Right lobe of liver (tissue), 6 donors: ENCODE results near the gene IGF2R. TPM values are rescaled to one million over a fixed set of nuclear protein-coding genes. Genes with fewer than 3 reads are reported as not detected.
"Not testable (repeated sequence)": the region's sequence is repeated elsewhere in the genome, so short reads cannot be mapped to it uniquely, and the experiment has no call there.

Source experiments
- ATAC-seq, 4 donors: fragments of 200-7000 bp; cut with Tn5 transposase; one replicate each; pipeline ENCODE4 v1.9.1; 2020; ENCODE audit warnings: mild to moderate bottlenecking in 4 of 4, moderate library complexity in 4 of 4
- DNase-seq, 3 donors: peaks; one replicate each; pipeline ENCODE4 v3.0.0-alpha.2; 2020
- H3K27ac ChIP-seq, 3 donors: fragments of 200-600 bp; one replicate each; pipeline ENCODE4 v1.8.0; 2022
- H3K27me3 ChIP-seq, 2 donors: fragments of 200-600 bp; one replicate each; pipeline ENCODE4 v1.8.0; 2022
- H3K36me3 ChIP-seq, 4 donors: fragments of 200-600 bp; sonication (generic) in 1 of 4; one replicate each; pipeline versions ENCODE4 v1.5.1 to v1.8.0; 2017 to 2022; ENCODE audit warnings: control low read depth in 1 of 4
- H3K4me1 ChIP-seq, 4 donors: fragments of 200-600 bp; sonication (generic) in 1 of 4; one replicate each; pipeline versions ENCODE4 v1.5.1 to v1.8.0; 2017 to 2022; ENCODE audit warnings: control low read depth in 1 of 4
- H3K4me3 ChIP-seq, 3 donors: fragments of 200-600 bp; one replicate each; pipeline ENCODE4 v1.8.0; 2022
- H3K9me3 ChIP-seq, 4 donors: fragments of 200-600 bp; sonication (generic) in 1 of 4; one replicate each; pipeline versions ENCODE4 v1.5.1 to v1.8.0; 2017 to 2022; ENCODE audit warnings: control low read depth in 1 of 4
- POLR2A ChIP-seq: fragments of 450-650 bp; IDR thresholded peaks from one replicate; pipeline ENCODE4 v1.6.1; 2017; ENCODE audit warnings: antibody characterized with exemption, mild to moderate bottlenecking
- WGBS: methylation state at CpG from one replicate; pipeline ENCODE4 v1.1.6; 2018; ENCODE audit warnings: low coverage, low lambda C conversion rate; ENCODE audit not compliant: insufficient coverage; ENCODE audit errors: missing lambda C conversion rate; 5-methylcytosine and 5-hydroxymethylcytosine counted together
- intact Hi-C, 2 donors: fragments of 100-400 bp; cut with DNase I; formaldehyde crosslinking; loops; one replicate each; pipeline versions ENCODE4 v1.11.2 to v1.14.1; 2022
- total RNA-seq, 6 experiments: library from RNA; depleted of rRNA in 2 of 6; stranded (reverse); fragments of >200 nt in 2 of 6; fragmentation: NEBNext Ultra II Directional in 3 of 6; extraction: Animal tissue kit (Norgen Biotek cat#: 25700) in 3 of 6; gene quantifications; one replicate each; pipeline versions ENCODE4 v1.1.0 to v1.2.4, GENCODE V29; 2016 to 2023
- TF ChIP-seq, protein P1 (sequence below), 4 donors: fragments of 200-600 bp in 3 of 4; fragments of 450-650 bp in 1 of 4; IDR thresholded peaks; one replicate each; pipeline versions ENCODE4 v1.5.1 to v1.8.0; 2016 to 2022; ENCODE audit warnings: antibody characterized with exemption in 4 of 4, mild to moderate bottlenecking in 2 of 4
- donor health status: DM: no; HTN: yes; CAD: no.
- donor health status: DM: no; HTN: no; CAD: no.
- donor health status: DM: no; HTN: no; CAD: no.
- donor health status: DM: no; HTN: yes; CAD: no.
- donor health status: DM: no; HTN: yes; CAD: no.

IGF2R gene
- total RNA-seq, 6 experiments from 2014 or later: 50.3 to 81.0 (median 67.1) TPM

DNA sequence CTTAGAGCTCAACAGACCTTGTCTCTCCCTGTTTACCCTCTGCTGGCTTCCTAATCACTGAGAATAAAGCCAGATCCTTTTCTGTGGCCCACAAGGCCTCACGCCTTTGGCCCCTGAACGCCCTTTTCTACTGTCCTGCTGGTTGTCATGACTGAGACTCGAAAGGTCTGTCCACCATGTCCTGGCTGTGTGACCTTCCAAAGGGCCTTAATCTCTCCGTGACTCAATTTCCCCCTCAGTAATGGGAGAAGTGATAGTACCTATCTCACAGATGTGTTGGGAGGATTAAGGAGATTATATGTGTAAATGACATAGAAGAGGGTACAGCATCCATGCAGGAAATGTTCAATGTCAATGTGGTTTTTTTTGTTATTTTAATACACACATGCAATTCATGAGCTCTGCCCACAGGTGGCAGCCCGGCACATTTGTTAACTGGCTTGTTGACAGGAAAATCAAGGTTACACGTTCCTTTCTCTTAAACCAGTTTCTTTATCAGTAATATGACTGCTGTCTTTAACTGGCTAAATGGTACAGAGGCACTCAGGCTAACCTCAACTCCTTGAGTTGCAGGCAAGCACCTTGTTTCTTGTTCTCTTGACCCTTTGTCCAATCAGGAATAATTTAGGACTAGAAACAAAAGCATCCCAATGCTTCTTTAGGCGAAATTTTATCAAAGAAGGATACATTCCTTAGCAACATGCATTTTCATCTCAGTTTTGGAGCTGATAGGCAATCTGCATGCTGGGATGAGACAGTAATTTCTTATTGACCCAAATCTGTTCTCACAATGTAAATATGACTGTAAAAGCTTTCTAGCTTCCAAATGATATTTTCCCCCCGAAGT, 169.3 kb downstream of the IGF2R start:
- Histone ChIP-seq H3K4me1 (peaks cover 0 to 75% (median 43%) of the 10 kb centered on the region in 4 donors), H3K4me3 (no peak overlapping the region), H3K27me3 (no peaks in the 10 kb centered on the region), H3K36me3 (peaks cover 0 to 39% (median 9%) of the 10 kb centered on the region in 4 donors), H3K9me3 (no peaks in the 10 kb centered on the region), H3K27ac (peak overlapping the region; percentile 76 to 94 (median 92))
- TF ChIP-seq POLR2A: no peak
- TF ChIP-seq, protein P1, sequence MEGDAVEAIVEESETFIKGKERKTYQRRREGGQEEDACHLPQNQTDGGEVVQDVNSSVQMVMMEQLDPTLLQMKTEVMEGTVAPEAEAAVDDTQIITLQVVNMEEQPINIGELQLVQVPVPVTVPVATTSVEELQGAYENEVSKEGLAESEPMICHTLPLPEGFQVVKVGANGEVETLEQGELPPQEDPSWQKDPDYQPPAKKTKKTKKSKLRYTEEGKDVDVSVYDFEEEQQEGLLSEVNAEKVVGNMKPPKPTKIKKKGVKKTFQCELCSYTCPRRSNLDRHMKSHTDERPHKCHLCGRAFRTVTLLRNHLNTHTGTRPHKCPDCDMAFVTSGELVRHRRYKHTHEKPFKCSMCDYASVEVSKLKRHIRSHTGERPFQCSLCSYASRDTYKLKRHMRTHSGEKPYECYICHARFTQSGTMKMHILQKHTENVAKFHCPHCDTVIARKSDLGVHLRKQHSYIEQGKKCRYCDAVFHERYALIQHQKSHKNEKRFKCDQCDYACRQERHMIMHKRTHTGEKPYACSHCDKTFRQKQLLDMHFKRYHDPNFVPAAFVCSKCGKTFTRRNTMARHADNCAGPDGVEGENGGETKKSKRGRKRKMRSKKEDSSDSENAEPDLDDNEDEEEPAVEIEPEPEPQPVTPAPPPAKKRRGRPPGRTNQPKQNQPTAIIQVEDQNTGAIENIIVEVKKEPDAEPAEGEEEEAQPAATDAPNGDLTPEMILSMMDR (IDR thresholded peaks at IDR 0.05): peak; percentile 74 to 79 (median 76)
- ATAC-seq (peak; percentile 30 to 47 (median 40)), DNase-seq (no peak)
- 27% methylated on average over 8 of the region's 8 CpGs for WGBS
- intact Hi-C loops: no loop called here

DNA sequence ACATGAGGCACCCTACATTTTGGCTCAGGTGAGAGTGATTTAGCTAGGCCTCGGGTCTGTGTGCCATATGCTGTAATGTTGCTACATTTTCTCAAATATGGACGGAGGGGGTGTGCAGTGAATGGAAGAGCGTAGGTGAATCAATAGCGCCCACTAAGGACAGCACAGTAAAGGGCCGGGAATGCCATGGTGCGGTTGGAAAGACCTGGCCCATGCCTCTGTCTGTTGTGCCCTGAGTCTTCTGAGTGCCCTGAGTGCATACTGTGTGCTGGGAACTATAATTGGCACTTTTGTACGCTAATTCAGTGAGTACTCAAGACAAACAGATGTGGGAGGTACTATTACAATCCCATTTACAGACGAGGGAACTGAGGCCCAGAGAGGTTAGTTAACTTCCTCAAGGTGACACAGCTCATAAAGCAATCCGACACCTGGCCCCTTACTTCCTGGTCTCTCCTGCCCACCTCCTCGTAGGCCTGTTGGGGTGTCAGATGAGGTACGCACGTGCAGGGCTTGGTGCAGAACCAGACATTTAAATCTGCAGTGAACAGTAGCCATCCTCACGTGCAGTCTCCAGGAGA, 170.0 kb downstream of the IGF2R start:
- peaks cover 0 to 40% (median 12%) of the 10 kb centered on the region in 4 donors for H3K36me3 ChIP-seq
- peak overlapping the region; percentile 76 to 94 (median 92) for H3K27ac ChIP-seq
- no peak for TF ChIP-seq POLR2A
- TF ChIP-seq, protein P1 (IDR thresholded peaks at IDR 0.05): no peak
- peaks cover 0 to 68% (median 39%) of the 10 kb centered on the region in 4 donors for H3K4me1 ChIP-seq
- intact Hi-C loops: no loop called here
- ATAC-seq (no peak), DNase-seq (no peak)
- no peaks in the 10 kb centered on the region for H3K27me3 ChIP-seq
- H3K9me3 ChIP-seq: no peaks in the 10 kb centered on the region
- WGBS: 69% methylated on average over 11 of the region's 13 CpGs
- no peak overlapping the region for H3K4me3 ChIP-seq

DNA sequence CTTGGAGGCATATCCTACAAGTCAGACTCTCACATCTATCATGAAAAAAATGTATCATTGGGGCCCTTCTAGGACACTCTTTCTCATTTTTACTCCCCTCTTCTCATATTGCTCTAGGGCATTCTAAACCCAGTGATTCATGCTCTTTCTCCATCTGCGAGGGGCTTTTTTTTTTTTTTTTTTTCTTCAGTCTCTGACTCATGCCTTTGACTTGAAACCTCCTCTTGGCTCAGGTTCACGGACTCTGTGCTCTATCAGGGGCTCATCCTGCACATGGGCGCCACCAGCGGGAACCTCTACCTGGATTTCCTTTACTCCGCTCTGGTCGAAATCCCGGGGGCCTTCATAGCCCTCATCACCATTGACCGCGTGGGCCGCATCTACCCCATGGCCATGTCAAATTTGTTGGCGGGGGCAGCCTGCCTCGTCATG, 170.6 kb downstream of the IGF2R start:
- Histone ChIP-seq H3K27me3 (no peaks in the 10 kb centered on the region), H3K4me1 (peaks cover 0 to 65% (median 37%) of the 10 kb centered on the region in 4 donors), H3K4me3 (no peak overlapping the region), H3K27ac (peak overlapping the region; percentile 30 to 94 (median 92)), H3K9me3 (no peaks in the 10 kb centered on the region), H3K36me3 (peaks cover 0 to 44% (median 14%) of the 10 kb centered on the region in 4 donors)
- intact Hi-C loops: no loop called here
- peak in 1 of 4 donors; percentile 7 for ATAC-seq
- no peak for TF ChIP-seq POLR2A
- TF ChIP-seq, protein P1 (IDR thresholded peaks at IDR 0.05): no peak
- peak in 1 of 3 donors; percentile 54 for DNase-seq
- 72% methylated on average over 12 of the region's 12 CpGs for WGBS

DNA sequence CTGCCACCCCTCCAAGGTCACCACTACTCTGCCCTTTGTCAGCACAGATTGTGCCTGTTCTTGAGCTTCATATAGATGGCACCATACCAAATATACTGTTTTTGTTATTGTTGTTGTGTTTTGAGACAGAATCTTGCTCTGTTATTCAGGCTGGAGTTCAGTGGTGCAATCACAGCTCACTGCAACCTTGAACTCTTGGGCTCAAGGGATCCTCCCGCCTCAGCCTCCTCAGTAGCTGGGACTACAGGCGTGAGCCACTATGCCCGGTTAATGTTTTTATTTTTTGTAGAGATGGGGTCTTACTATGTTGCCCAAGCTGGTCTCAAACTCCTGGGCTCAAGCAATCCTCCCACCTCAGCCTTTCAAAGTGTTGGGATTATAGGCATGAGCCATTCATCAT, 171.6 kb downstream of the IGF2R start:
- Histone ChIP-seq H3K36me3 (peaks cover 0 to 54% (median 17%) of the 10 kb centered on the region in 4 donors), H3K27ac (peak overlapping the region; percentile 50 to 94 (median 92)), H3K4me1 (peaks cover 0 to 54% (median 31%) of the 10 kb centered on the region in 4 donors)
- DNase-seq, H3K27me3 ChIP-seq, H3K4me3 ChIP-seq, intact Hi-C loops, H3K9me3 ChIP-seq, ATAC-seq: not testable (repeated sequence)
- 40% methylated on average over 2 of the region's 3 CpGs for WGBS
